Stimulated activated CD8-positive, alpha-beta memory T cell treated with anti-CD3 and anti-CD28 coated beads, Interleukin-7, amount 100 ng/mL, for 4 hours (primary cell): ENCODE results near the gene GALNT11.
"Not testable (repeated sequence)": the region's sequence is repeated elsewhere in the genome, so short reads cannot be mapped to it uniquely, and the experiment has no call there.

ENCODE experiments used
- DNase-seq, 2 donors: peaks; one replicate each; pipeline ENCODE4 v3.0.0-alpha.2; 2020; ENCODE audit warnings: low read depth in 2 of 2

GALNT11 gene

DNA sequence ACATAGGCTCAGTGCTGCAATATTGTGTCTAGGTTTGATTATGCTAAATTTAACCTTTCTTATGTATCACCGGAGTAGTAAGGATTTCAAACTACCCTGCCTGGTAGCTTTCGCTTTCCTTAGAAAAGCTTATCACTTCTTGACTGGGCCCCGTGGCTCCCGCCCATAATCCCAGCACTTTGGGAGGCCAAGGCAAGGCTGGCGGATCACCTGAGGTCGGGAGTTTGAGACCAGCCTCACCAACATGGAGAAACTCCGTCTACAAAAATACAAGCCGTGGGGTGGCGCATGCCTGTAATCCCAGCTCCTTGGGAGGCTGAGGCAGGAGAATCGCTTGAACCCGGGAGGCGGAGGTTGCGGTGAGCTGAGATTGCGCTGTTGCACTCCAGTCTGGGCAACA lies 49.9 kb downstream of the GALNT11 start:
- DNase-seq: not testable (repeated sequence)

DNA sequence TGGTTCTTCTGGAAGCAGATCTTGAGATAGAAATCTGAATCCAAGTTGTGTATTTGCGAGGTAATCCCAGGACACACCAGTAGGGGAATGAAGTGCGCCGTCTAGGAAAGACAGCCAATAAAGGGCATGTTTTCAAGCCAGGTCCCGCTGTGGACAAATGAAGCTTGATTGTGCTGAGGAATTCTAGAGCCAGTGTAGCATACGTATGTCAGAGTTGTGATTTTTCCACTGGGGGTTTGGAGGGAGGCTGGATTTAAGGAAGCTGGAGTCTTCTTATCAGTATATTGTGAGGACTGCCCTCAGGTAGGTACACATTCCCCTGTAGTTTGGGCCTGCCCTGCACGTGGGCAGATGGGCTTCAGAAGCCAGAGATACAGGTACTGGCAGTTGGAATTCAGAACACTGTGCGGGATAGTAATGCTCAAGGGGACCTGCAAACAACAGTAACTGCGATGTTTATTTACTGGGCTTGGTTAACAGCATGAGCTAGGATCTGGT lies 50.9 kb downstream of the GALNT11 start:
- no peak for DNase-seq

DNA sequence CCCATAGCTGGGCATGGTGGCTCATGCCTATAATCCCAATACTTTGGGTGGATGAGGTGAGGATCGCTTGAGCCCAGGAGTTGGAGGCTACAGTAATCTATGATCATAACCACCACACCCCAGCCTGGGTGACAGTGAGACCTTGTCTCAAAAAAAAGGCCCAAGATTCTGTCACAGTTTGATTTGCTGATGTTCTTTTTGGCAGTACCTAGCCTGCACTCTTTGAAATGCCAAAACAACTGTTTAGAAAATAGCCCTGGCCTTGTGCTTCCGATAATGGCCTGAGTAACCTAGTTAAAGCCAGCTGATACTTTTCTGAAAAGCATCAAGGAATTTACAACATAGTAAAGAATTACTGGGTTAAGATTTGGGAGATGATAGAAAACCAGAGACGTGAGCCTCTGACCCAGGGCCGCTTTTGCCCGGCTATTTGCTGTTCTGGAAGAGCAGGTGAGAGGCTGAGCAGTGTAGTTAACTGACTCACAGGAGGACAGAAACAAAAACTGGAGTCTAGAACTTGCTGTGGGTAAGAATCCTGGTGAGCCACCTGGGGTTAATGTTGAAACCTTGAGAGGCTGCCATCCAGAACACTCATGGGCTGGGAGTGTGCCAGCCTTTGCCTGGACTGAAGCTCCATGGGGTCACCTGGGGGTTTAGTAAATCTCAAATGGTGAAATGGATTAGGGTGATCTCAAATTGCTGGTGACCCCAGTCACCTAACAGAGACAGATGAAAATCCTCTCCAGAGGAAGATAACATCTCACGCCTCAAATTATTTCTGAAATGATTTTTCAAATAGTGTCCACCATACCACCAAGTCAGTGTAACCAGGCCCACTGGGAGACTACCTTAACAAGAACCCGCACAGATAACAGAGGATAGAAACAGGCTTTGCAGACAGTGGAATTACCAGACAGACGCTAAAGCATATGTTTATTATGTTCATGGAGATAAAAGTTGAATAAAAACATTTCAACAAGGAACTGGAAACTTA lies 51.8 kb downstream of the GALNT11 start:
- no peak for DNase-seq

DNA sequence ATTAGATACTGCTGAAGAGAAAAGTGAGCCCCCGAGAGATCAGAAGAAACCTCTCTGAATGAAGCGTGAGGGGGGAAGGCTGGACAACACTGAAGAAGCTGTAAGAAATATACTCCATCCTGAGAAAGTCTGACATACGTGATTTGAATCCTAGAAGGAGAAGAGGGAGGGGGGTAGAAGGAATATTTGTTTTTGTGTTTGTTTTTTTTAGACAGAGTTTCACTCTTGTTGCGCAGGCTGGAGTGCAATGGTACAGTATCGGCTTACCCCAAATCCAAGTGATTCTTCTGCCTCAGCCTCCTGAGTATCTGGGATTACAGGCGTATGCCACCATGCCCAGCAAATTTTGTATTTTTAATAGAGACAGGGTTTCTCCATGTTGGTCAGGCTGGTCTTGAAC lies 52.6 kb downstream of the GALNT11 start:
- no peak for DNase-seq

DNA sequence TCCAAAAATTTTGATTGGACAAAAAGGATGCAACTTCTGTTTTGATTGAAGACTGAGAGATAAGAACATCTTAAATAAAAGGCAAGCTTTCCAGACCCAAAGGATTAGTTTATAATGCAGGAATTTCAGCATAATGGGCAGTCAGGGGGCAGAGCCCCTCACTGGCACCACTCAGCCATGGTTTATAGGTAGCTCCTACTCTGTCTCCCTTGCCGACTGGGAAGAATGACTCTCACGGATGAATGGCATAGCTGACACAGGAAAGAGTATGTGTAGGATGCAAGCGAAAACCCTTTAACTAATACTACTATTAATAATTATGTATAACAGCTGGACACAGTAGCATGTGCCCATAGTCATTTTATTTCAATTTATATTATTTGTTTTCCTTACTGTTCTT lies 53.3 kb downstream of the GALNT11 start:
- DNase-seq: no peak

DNA sequence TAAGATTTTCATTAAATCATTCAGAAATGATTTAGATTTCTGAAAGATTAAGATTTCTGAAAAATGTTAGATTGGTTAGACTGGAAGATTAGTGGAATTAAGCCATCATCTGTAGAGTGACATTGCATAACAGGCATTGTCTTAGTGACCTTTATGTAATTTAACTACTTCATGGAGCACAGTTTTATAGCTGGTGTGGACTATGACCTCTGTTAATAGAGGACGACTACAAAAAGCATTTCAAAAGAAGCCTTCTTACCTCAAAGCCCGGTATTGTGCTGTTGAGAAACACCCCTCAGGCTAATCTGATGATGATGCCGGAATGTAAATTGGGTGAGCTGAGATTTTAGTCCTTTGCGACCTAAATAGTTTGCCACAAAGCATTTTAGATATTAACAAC lies 55.6 kb downstream of the GALNT11 start:
- no peak for DNase-seq

DNA sequence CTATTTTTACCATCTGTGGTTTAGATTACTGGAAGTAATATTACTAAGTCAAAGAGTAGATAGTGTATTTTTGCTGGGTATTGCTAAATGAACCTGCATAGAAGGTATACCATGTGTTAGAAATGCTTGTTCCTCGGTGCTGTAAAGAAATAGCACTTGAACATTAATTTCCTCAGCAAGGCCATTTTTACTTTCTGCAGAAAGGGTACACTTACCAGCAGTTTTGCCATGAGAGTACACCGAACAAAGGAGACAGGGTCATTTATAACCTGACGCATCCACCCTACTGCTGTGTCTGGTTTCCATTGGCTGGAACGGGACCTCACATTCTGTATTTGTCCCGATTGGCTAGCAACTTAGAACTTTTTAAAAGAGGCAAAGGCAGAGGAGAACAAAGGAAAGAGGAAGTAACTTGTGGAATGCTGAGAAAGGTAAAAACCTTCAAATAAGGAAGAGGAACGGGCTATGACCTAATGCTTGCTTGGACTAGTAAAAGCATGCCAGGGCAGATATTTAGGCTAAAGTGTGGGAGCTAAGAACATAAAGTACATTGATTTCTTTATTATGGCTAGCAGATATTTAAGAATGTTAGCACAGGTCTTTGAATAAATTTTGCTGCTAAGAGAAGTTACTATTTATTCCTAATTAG lies 56.7 kb downstream of the GALNT11 start:
- not testable (repeated sequence) for DNase-seq

DNA sequence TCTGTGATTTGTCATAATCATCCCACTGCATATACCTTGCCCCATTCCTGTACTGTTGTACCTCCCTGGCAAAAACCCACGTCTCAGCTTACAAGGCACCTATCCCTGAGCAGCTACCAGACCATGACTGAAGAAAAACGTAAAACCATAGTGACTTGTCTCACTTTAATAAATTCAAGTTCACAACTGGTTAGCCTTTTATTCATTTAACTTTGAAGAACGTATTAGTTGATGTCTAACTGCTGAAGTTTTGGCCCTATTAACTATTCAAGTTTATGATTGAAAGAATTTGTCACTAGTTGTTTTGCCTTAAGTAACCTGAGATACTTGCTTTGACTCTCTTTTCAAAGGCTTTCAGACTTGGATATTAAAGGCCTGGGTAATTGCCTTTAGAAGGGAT lies 59.7 kb downstream of the GALNT11 start:
- DNase-seq: no peak

DNA sequence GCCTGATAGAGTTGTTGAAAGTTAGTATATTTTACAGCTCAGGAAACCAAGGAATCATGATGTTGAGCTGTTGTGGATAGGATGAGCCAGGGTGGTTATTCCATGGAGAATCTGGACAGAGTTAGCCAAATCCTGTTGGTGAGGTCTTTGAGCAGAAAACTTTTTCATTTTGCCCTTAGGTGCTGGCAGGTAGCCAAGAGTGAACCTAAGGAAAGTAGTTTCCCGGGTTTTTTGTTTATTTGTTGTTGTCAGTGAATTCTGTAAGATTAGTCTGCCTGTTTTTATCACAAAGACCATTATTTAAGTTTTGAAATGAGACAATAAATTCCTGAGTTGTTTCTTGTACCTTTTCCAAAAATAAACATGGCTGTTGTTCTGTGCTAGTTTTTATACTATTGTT lies 61.0 kb downstream of the GALNT11 start:
- DNase-seq: no peak

DNA sequence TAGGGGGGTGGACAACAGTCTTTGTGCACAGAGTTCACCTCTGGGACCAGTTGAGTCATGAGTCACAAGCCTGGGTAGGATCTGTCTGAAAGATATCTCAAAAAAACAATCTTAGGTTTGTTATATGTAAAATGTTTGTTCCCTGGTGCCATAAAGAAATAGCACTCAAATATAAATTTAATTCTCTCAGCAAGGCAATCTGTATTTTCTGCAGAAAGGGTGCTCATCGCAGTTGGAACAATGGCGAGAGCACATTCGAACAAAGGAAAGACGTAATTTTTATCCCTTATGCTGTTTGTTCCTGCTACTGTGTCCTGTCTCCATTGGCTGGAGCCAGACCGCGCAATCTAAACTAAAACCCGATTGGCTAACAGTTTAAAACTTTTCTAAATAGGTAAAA lies 63.7 kb downstream of the GALNT11 start:
- DNase-seq: no peak

DNA sequence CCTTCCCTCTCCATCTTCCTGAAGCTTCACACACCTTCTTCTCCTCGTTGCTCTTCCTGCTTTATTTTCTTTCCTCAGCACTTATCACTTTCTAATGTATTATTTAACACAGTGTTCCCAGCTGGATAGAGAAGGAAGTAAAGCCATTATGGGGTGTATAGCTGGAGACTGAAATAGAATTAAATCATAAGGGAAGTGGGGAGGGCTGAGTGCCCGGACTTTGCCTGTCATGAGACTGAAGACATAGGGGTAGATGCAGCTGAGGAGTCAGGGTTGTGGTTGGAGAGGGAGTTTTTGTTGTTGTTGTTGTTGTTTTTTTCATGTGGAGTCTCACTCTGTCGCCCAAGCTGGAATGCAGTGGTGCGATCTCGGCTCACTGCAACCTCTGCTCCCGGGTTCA lies 65.3 kb downstream of the GALNT11 start:
- no peak for DNase-seq

DNA sequence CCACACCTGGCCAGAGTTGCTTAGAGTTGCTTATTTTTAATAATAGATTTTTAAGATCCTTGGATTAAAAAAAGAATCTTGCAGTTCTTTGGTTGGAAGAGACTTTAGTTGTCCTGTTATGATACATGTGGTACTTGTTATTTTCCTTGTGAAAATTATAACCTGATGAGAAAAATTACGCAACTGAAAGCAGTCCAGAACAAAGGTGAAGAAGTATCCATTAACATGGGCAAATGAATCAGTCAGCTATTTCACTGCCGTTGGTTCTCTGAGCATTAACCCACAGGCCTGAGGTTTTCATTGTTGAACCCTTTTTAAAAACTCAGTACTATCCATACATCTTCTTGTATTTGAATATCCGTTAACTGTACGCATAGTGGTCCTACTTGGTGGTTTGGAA lies 68.2 kb downstream of the GALNT11 start:
- no peak for DNase-seq

DNA sequence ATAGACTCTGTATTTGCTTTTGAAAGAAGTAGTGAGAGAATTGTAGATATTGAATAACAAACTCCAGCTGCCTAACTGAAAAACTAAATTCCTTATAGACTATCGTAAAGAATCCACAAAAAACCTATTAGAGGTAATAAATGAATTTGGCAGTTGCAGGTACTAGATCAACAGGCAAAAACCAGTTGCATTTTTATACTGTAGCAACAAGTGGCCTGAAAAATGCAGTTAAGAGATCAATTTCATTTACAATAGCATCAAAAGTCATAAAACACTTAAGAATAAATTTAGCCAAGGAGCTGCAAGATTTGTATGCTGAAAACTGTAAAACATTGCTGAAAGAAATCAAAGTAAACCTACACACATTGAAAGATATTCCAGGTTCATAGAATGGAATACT lies 70.3 kb downstream of the GALNT11 start:
- no peak for DNase-seq

DNA sequence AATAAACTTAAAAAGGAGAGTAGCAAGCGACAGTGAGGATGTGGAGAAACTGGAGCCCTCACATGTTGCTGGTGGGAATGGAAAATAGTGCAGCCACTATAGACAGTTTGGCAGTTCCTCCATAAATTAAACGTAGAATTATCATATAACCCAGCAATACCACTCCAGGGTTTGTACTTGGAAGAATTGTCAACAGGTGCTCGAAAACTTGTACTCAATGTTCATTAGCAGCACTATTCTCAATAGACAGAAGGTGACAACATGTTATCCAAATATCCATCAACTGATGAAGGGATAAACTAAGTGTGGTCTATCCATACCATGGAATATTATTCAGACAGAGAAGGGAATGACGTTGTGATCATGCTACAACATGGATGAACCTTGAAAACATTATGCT lies 71.9 kb downstream of the GALNT11 start:
- no peak for DNase-seq

DNA sequence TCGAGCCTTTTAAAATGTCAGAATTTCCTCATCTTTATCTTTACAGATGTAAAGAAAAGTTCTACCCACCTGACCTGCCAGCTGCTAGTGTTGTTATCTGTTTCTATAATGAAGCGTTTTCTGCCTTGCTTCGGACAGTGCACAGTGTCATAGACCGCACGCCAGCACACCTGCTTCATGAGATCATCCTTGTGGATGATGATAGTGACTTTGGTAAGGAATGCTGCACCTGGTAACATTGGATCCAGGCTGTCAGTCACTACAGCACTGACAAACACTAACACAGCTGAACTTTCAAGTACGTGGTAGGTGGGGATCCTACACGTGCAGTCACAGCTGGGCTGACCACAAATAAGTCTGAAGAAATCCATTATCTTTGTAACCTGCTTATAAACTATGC lies 77.6 kb downstream of the GALNT11 start:
- DNase-seq: no peak

DNA sequence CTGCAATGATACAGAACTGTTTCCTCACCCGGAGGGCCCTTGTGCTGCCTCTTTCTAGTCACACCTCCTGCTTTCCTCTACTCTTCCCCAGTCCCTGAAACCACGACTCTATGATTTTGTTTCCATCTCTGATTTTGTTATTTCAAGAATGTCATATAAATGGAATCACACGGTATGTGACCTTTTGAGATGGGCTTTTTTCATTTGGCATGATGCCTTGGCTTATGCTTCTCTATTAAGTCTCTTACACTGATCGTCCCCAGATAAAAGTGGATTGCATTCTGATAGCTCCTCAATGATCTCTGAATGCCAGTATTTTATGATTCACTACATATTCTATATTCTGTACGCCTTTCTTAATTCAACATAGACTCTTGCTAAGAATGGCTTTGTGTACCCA lies 78.2 kb downstream of the GALNT11 start:
- DNase-seq: no peak

DNA sequence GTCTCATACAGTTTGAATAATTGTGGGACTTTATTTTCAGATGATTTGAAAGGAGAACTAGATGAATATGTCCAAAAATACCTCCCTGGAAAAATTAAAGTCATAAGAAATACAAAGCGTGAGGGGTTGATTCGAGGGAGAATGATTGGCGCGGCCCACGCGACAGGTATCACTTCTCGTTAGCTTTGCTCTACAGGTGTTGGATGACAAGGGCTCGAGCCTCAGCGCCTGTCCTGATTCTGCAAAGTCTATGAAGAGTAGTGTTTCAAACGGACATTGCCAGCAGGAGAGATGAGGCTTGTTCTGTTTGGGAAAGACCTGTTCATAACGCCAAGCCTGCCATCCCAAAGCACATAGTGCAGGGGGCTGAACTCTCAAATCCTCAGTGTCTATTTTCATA lies 79.7 kb downstream of the GALNT11 start:
- DNase-seq: no peak

DNA sequence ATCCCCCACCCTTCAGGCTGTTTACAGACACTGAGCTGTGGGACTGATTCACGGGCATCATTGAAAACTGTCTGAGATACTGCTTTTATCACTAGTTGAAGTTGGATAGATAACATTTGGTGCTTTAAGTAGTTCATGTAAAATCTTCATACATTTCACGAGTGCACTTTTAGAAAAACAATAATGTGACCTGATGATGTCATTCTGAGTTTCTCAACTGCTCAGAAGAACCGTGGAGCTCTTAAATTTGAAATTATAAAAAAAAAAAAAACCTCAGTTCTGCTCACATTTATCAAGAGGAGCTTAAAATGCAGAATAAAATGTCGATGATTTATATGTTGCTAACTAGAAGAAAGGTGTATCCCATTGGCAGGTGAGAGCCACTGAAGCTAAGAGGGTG lies 81.5 kb downstream of the GALNT11 start:
- no peak for DNase-seq

DNA sequence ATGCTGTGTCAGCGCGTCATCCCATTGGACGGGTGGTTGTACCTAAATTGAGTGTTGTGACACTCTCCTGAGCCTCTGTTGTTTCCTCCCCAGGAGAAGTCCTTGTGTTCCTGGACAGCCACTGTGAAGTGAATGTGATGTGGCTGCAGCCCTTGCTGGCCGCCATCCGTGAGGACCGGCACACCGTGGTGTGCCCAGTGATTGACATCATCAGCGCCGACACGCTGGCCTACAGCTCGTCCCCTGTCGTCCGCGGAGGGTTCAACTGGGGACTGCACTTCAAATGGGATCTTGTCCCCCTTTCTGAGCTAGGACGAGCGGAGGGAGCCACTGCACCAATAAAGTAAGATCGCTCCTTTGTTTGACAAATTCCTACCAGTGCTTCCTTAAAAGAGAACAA lies 82.5 kb downstream of the GALNT11 start:
- DNase-seq: no peak

DNA sequence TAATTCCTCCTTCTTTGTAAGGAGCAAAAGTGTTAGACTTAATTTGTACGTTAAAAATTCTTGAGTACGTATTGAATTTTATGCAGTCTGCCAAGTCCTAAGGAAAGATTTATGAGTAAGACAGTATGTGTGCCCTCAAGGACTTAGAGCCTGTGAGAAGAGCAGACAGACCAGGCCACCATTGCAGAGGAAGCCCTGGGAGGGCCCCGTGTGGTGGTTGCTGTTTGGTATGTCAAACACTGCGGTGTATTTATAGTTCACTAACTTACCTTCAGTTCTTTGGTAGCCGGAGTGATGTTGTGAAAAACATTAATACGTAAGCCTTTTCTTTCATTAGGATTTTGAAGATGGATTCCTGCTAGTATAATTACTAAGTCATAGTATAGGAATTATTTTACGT lies 82.9 kb downstream of the GALNT11 start:
- DNase-seq: no peak

DNA sequence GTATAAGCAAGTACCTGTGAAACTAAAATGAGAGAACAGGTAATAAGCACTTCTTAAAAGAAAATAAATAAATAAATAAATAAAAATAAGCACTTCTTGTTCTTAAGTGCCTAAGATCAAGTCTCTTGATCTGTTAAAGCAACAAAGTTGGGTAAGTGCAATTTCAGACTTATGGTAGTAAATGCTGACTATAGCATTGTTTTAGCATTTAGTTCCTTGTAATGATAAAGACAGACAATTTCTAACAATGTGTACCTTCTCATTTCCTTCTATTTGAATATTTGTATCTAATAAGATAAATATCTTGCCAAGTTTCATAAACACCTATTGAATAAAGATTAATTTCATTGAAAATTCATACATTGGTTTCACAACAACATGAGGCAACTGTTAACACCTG lies 87.4 kb downstream of the GALNT11 start:
- no peak for DNase-seq

DNA sequence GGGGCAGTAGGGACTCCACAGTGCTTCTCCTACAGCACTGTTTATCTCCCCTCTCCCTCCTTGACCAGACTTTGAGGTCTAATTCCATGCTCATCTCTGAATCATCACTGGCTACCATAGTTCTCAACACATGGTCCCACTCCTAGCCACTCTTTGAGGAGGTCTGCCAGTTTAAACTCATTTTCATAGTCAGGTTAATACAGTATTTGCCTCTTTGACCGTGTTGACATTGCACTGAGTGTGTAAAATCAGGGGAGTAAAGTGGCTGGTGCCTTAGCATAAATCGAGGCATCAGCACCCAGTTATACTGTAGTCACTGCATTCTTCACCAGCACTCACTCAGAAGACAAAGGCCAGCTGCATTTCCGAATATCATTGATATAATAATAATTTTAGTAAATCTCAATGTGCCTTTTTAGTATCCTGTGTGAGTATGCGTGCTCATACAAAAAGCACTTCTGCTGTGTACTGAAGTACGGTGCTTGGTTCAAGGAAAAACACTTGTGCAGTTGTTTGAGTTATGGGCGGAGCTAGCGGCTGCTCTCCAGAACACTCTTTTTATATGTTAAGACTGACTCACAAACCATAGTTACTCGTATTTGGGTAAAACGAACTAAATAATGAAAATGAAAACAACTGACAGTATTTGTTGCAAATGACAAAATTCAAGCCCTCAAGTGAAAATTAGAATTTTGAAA lies 89.7 kb downstream of the GALNT11 start:
- no peak for DNase-seq
